Measurements from ENCODE around the gene AFDN. TPM values are rescaled to one million over a fixed set of nuclear protein-coding genes. Genes with fewer than 3 reads are reported as not detected.
"Not testable (repeated sequence)": the region's sequence is repeated elsewhere in the genome, so short reads cannot be mapped to it uniquely, and the experiment has no call there.

Gene AFDN
- polyA plus RNA-seq, 3 donors = 139 to 164 (median 157) TPM

GRCh38 chr6:167990016-167990945 is 163.6 kb downstream of the AFDN start:
- no peak for DNase-seq (ENCODE audit: low read depth in 3 of 3, low spot score in 2 of 3)

GRCh38 chr6:167993169-167993568 is 166.5 kb downstream of the AFDN start:
- DNase-seq (ENCODE audit: low read depth in 3 of 3, low spot score in 2 of 3) = no peak

- DNase-seq (ENCODE audit: low read depth in 3 of 3, low spot score in 2 of 3) = no peak
These were observed 167.1 kb downstream of the AFDN start for GRCh38 chr6:167993831-167994230.

- DNase-seq (ENCODE audit: low read depth in 3 of 3, low spot score in 2 of 3) = no peak
These were observed 168.6 kb downstream of the AFDN start for GRCh38 chr6:167995302-167995701.

- no peak for DNase-seq (ENCODE audit: low read depth in 3 of 3, low spot score in 2 of 3)
These were observed 169.0 kb downstream of the AFDN start for GRCh38 chr6:167995731-167996151.

- no peak for DNase-seq (ENCODE audit: low read depth in 3 of 3, low spot score in 2 of 3)
These were observed 169.9 kb downstream of the AFDN start for GRCh38 chr6:167996424-167997199.

- no peak for DNase-seq (ENCODE audit: low read depth in 3 of 3, low spot score in 2 of 3)
These were observed 170.9 kb downstream of the AFDN start, which contains the start of gene KIF25 for GRCh38 chr6:167997642-167998041. Gene KIF25, plus strand, starts transcription at chr6:167997671. Its CDS starts 31,915 bp downstream, at chr6:168029586.

GRCh38 chr6:167998215-167998614 is 171.5 kb downstream of the AFDN start:
- no peak for DNase-seq (ENCODE audit: low read depth in 3 of 3, low spot score in 2 of 3)

GRCh38 chr6:168000198-168001028 is 173.7 kb downstream of the AFDN start:
- no peak for DNase-seq (ENCODE audit: low read depth in 3 of 3, low spot score in 2 of 3)

- DNase-seq (ENCODE audit: low read depth in 3 of 3, low spot score in 2 of 3) = no peak
These were observed 174.3 kb downstream of the AFDN start for GRCh38 chr6:168001029-168001332.

GRCh38 chr6:168001514-168001913 is 174.8 kb downstream of the AFDN start:
- DNase-seq (ENCODE audit: low read depth in 3 of 3, low spot score in 2 of 3) = not testable (repeated sequence)

GRCh38 chr6:168002804-168003203 is 176.1 kb downstream of the AFDN start:
- no peak for DNase-seq (ENCODE audit: low read depth in 3 of 3, low spot score in 2 of 3)

GRCh38 chr6:168004023-168004422 is 177.3 kb downstream of the AFDN start:
- DNase-seq (ENCODE audit: low read depth in 3 of 3, low spot score in 2 of 3) = no peak

- DNase-seq (ENCODE audit: low read depth in 3 of 3, low spot score in 2 of 3) = no peak
These were observed 178.2 kb downstream of the AFDN start for GRCh38 chr6:168004945-168005344.

GRCh38 chr6:168005796-168006195 is 179.1 kb downstream of the AFDN start:
- no peak for DNase-seq (ENCODE audit: low read depth in 3 of 3, low spot score in 2 of 3)

GRCh38 chr6:168007592-168008338 is 181.1 kb downstream of the AFDN start:
- DNase-seq (ENCODE audit: low read depth in 3 of 3, low spot score in 2 of 3) = no peak

- no peak for DNase-seq (ENCODE audit: low read depth in 3 of 3, low spot score in 2 of 3)
These were observed 182.6 kb downstream of the AFDN start for GRCh38 chr6:168009331-168009730.

GRCh38 chr6:168011291-168011690 is 184.6 kb downstream of the AFDN start:
- DNase-seq (ENCODE audit: low read depth in 3 of 3, low spot score in 2 of 3) = no peak

- no peak for DNase-seq (ENCODE audit: low read depth in 3 of 3, low spot score in 2 of 3)
These were observed 185.9 kb downstream of the AFDN start for GRCh38 chr6:168012431-168013249.

Measured in right renal cortex interstitium (tissue), 3 donors.